Testis (tissue), 2 donors: ENCODE data around the gene ADGRB3.

ENCODE experiments used
- CTCF ChIP-seq, 3 experiments: fragments of 450-650 bp in 2 of 3; fragments of 200-600 bp in 1 of 3; sonication (generic) in 1 of 3; IDR thresholded peaks; one replicate each; pipeline ENCODE4 v1.5.1; 2016 to 2019; ENCODE audit warnings: antibody characterized with exemption in 3 of 3, mild to moderate bottlenecking in 2 of 3, moderate library complexity in 1 of 3
- POLR2A ChIP-seq: fragments of 450-650 bp; IDR thresholded peaks from one replicate; pipeline ENCODE4 v1.6.1; 2017; ENCODE audit warnings: antibody characterized with exemption, mild to moderate bottlenecking, moderate library complexity

DNA sequence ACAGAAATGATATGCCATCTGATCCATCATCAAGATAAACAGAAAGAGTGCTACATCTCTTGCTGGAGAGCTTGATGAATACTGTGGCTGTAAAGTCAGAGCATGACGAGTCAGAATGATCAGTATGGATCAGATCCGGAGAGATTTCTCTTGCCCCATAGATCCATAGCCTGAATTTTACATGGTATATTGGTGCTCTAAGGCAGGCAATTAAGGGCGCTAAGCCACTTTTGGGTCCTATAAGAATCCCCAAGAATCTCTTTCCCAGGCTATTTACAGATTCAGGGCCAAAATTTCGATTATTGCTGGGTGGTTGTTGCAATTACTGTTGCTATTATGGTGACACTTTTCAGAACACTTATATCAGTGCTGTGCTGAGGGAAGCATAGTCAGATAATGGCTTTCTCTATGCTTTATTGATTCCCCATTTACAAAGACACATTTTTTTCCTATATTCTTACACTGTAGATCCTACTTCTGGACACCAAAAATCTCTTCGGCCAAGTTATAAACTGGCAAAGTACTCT, 94.4 kb downstream of the ADGRB3 start:
- TF ChIP-seq CTCF (IDR thresholded peaks at IDR 0.05), result no peak
- TF ChIP-seq POLR2A, result no peak
